22Rv1 (cell line): ENCODE measurements around the gene CLCC1.

ENCODE experiments used
- ZFX ChIP-seq: fragments of 450-650 bp; IDR thresholded peaks from 2 replicates; pipeline ENCODE4 v1.6.1; 2017; ENCODE audit warnings: antibody characterized with exemption, borderline replicate concordance
- TF ChIP-seq, protein P1 (sequence below): fragments of 450-650 bp; IDR thresholded peaks from 2 replicates; pipeline ENCODE4 v1.5.1; 2017; ENCODE audit warnings: mild to moderate bottlenecking

DNA sequence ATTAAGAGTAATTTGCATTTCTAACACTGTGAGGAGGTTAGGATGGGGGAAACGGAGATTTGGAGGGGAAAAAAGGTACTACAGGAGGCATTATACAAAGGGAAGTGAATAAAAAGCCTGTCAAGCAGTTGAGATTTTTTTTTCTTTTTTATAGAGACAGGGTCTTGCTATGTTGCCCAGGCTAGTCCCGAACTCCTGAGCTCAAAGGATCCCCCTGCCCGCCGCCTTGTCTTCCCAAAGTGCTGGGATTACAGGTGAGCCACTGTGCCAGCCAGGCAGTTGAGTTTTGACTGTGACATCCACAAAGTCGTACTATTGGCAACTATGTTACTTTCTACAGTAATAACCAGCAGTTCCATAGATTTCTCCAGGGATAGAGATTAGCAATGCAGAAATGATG lies 2.6 kb downstream of the CLCC1 start:
- TF ChIP-seq, protein P1, sequence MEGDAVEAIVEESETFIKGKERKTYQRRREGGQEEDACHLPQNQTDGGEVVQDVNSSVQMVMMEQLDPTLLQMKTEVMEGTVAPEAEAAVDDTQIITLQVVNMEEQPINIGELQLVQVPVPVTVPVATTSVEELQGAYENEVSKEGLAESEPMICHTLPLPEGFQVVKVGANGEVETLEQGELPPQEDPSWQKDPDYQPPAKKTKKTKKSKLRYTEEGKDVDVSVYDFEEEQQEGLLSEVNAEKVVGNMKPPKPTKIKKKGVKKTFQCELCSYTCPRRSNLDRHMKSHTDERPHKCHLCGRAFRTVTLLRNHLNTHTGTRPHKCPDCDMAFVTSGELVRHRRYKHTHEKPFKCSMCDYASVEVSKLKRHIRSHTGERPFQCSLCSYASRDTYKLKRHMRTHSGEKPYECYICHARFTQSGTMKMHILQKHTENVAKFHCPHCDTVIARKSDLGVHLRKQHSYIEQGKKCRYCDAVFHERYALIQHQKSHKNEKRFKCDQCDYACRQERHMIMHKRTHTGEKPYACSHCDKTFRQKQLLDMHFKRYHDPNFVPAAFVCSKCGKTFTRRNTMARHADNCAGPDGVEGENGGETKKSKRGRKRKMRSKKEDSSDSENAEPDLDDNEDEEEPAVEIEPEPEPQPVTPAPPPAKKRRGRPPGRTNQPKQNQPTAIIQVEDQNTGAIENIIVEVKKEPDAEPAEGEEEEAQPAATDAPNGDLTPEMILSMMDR, result no peak
- no peak for TF ChIP-seq ZFX
